Transverse colon (tissue), 4 donors: ENCODE results near the gene ST8SIA1.

Source experiments
- CTCF ChIP-seq, 5 experiments: fragments of 200-600 bp in 3 of 5; fragments of 450-650 bp in 2 of 5; sonication (generic) in 3 of 5; IDR thresholded peaks; 1 replicate in 2 of 5; 2 replicates in 3 of 5; pipeline ENCODE4 v1.5.1; 2016 to 2017; ENCODE audit warnings: antibody characterized with exemption in 5 of 5, inconsistent platforms in 3 of 5, mild to moderate bottlenecking in 2 of 5, moderate library complexity in 1 of 5
- EP300 ChIP-seq: sonication (generic); formaldehyde crosslinking; IDR thresholded peaks from one replicate; pipeline ENCODE4 v1.6.1; 2017; ENCODE audit warnings: antibody characterized with exemption, low read depth
- POLR2A ChIP-seq: fragments of 450-650 bp; IDR thresholded peaks from one replicate; pipeline ENCODE4 v1.6.1; 2016; ENCODE audit warnings: antibody characterized with exemption, mild to moderate bottlenecking, moderate library complexity
- POLR2AphosphoS5 ChIP-seq, 3 donors: sonication (generic); formaldehyde crosslinking; IDR thresholded peaks; one replicate each; pipeline ENCODE4 v1.6.1; 2016; ENCODE audit warnings: antibody characterized with exemption in 3 of 3

GRCh38 chr12:22264380-22264779 is 70.1 kb downstream of the ST8SIA1 start:
- TF ChIP-seq CTCF (IDR thresholded peaks at IDR 0.05) (no peak), POLR2A (no peak), POLR2AphosphoS5 (IDR thresholded peaks at IDR 0.05) (no peak), EP300 (no peak)
